Stimulated activated CD8-positive, alpha-beta memory T cell treated with anti-CD3 and anti-CD28 coated beads, Interleukin-15, amount 100 ng/mL, for 24 hours (primary cell): ENCODE data around the gene DNM3.

ENCODE experiments used
- DNase-seq: peaks from one replicate; pipeline ENCODE4 v3.0.0-alpha.2; 2020; ENCODE audit warnings: low read depth

The DNM3 gene

GRCh38 chr1:172328266-172328665 is 487.0 kb downstream of the DNM3 start:
- DNase-seq = no peak

- DNase-seq = no peak
Measured at GRCh38 chr1:172332230-172332629, 490.9 kb downstream of the DNM3 start.

DNA sequence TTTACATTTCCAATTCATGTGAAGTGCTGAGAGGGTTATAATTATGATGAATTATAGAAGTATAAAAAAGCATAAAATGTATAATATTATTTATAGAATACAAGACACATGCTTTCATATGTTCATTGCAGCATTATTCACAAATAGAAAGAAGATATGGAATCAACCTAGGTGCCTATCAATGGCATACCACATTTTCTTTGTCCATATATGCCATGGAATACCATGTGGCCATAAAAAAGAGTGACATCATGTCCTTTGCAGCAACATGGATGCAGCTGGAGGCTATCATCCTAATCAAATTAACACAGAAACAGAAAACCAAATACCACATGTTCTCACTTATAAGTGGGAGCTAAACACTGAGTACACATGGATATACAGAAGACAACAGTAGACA is 494.1 kb downstream of the DNM3 start:
- DNase-seq = no peak

DNA sequence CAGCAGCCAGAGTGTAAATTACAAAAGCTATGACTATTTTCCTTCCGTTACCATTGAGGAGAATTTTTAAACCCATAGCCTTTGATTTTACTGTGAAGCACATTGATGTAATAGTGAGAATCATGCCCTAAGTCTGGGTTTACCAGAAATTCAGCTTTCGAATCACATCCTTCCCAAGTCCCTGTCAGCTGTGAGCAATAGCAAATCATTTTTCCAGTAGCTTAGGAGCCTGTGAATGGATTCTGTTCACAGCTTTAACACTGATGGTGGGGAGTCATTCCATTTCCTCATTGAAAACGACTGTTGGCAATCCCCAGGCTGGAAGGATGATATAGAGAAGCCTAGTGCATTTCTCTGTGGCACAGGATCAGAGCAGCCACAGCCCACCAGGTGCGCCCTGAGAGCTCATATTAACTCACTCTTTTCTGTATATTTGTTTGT is 497.0 kb downstream of the DNM3 start:
- no peak for DNase-seq

- no peak for DNase-seq
Measured at GRCh38 chr1:172339842-172340241, 498.5 kb downstream of the DNM3 start.

- DNase-seq = no peak
Measured at GRCh38 chr1:172340520-172340919, 499.2 kb downstream of the DNM3 start.

DNA sequence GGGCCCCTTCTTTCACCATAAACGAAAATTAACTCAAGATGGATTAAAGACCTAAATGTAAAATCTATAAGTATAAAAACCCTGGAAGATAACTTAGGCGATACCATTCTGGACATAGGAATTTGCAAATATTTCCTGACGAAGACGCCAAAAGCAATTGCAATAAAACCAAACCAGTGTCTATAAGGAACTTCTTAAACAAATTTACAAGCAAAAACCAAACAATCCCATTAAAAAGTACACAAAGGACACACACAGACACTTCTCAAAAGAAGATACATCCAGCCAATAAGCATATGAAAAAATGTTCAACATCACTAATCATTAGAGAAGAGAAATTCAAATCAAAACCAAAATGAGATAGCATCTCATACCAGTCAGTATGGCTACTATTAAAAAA is 500.4 kb downstream of the DNM3 start:
- DNase-seq = no peak

GRCh38 chr1:172342584-172343239 is 501.4 kb downstream of the DNM3 start:
- DNase-seq = no peak

- no peak for DNase-seq
Measured at GRCh38 chr1:172343240-172344160, 502.2 kb downstream of the DNM3 start.

DNA sequence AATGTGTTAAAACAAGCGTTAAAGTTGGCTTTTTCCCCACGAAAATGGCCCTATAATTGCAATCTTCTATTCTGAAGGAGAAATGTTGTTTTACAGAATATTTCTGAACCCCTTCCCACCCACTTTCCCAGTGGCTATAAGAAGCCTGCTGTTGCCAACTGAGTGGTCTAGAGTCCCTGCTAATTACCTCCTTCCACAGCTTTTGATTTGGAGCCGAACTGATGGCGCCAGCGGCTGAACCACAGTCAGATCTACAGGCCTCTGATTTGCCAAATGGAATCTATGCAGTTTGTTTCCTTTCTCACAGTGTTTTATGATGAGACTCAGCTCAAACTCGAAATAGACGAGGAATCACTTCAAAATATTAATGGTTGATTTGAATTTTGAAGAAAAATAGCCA is 503.1 kb downstream of the DNM3 start:
- no peak for DNase-seq

DNA sequence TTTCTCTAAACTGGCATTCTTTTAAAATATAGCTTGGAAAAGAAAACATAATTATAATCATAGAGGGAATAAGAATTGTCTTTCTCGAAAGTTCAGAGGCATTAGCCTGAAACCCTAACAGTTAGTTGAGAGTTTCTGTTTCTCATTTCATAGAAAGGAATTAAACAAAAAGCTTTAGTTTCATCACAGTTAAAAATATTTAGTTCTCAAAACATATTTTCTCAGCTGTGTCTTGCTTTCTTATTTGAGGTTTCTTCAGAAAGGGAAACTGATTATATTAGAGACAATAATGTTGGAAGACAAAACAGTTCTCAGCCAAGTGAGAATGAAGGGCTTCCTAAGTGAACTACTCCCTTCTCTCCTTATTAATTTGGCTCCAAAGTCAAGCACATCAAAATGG is 503.8 kb downstream of the DNM3 start:
- no peak for DNase-seq

- DNase-seq = no peak
Measured at GRCh38 chr1:172347416-172347815, 506.1 kb downstream of the DNM3 start.

GRCh38 chr1:172350856-172351255 is 509.6 kb downstream of the DNM3 start:
- no peak for DNase-seq

DNA sequence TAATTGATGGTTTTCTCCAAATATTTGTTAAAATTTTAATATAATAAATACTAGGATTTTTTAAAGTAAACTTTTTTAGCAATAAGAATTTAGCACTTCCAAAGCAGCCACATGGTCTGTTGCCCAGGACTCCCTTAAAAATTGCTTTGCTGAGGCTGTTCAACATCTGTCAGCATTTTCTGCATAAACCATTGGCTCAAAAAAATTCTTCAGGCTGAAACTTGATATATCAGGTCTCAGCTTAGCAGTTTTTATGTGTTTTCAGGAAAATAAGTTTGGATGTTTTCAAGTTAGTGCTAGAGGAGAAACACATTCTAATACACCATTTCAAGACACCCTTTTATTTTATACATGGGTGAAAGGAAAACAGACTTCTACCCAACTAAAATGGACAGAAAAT is 510.0 kb downstream of the DNM3 start:
- no peak for DNase-seq

DNA sequence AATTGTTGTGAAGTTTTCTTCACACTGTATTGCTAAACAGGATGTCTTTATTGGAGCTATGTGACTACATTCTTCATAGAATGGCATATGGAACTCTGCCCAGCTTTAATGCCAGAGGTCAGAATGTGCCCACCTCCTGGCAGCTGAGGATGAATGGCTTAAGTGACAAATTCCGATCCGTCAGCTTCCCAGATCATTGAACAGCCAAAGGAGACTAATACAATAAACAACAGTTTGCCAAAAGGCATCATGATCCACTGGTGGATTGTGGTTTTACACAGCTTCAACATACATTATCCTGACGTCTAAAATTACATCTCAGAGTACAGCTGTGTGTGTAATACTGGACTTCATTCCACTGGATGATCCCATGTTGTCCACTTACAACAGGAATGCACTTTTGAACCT is 510.5 kb downstream of the DNM3 start:
- DNase-seq = no peak

DNA sequence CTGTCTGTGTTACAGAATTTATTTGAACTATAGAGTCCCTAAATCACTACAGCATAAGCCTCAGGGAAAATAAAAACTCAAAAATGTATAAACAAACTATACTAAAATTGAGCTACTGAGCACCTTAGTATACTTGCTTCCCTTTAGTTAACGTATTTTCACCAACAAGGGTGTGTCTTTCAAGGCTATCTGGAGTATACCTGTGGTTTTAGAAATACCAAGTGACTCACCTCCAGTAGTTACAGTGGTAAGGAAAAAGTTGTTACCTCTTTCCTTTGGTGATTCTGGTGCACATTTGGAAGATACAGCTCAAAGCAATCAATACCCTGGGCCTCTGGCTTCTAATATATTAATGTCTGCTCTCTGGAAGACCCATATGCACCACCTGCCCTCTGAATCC is 511.1 kb downstream of the DNM3 start:
- DNase-seq = no peak

- no peak for DNase-seq
Measured at GRCh38 chr1:172354291-172355274, 513.3 kb downstream of the DNM3 start.

DNA sequence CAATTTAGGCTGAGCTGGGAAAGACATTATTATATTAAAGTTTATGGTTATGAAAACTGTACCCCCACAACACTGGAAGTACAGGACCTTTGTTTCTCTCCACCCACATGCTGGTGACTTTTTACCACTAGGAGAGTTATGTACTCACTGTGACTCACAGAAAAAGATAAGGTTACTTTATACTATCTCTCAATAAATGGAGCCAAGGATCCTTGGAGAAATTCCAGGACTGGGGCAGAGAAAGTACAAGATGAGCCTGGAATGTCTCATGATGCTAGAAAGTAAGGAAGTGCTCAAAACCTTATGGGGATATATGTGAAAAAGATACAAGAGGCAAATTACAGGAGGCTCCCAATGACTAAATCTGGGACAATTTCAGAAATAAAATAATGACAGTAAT is 515.3 kb downstream of the DNM3 start:
- DNase-seq = no peak

DNA sequence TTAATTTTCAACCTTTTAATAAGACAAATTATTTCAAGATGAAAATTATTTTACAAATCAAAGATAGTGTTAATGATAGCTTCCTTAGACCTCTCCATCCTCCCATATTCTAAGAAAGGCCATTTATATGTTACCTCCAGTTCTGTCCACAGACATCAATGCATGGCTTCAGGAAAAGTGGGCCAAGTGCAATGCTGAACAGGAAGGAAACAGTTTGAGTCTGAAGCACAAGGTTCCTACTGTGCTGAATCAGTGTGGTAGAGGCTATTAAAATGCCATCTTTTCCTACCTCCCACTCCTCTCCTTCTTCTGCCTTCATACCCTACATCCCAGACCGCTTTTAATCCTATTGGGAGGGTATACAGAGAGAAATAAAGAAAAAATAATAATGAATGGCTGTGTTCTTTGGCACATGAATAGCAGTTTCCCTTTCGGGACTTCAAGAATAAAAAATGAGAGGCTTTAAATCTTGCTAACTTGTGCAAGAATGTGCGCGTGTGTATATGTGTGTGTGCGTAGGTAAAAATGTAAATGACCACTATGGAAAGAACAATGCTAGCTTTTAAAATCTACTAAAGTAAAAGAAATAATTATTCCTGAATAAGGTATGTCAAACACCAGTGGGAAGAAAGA is 516.6 kb downstream of the DNM3 start:
- DNase-seq = no peak

- no peak for DNase-seq
Measured at GRCh38 chr1:172359491-172359999, 518.2 kb downstream of the DNM3 start.

GRCh38 chr1:172360511-172360910 is 519.2 kb downstream of the DNM3 start:
- no peak for DNase-seq

DNA sequence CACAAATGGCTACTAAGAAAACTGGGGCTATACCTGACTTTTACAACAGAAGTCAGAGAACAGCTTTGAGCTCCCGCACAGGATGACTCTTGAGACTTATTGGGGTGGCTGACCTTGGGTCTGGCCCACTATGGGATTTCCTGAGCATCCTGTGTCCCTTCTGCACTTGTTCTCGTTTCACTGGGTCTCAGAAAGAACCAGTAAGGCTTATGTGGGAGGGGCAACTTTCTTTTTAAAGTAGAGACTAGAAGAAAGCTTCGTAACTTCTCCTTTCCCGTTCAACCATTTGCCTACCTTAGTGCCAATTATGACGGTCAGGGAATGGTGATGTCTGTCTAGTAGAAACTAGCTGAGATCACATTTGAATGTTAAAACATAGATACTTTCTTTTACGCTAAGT is 519.7 kb downstream of the DNM3 start:
- DNase-seq = no peak
